ENCODE measurements around the gene METTL8.
"Not testable (repeated sequence)": the region's sequence is repeated elsewhere in the genome, so short reads cannot be mapped to it uniquely, and the experiment has no call there.

Gene METTL8

DNA sequence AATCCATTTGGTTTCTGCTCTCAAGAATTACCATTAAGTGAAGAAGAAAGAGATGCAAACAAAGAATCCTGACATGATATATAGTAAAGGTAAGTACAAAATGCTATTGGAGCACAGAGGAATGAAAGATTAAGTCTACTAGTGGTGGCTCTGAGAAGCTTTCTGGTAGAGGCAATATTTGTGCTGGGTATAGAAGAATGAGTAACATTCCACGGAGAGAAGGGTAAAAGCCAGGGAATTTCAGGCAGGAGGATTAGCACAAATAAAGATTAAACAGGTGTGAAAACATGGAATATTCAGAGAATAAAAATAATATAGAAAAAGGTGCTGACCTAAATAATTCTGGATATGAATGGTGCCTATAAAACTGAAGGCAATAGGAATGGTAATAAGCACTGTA is 31.8 kb downstream of the METTL8 start:
- no peak for DNase-seq (ENCODE audit: low spot score)

- no peak for DNase-seq (ENCODE audit: low spot score)
These were observed 33.4 kb downstream of the METTL8 start for GRCh38 chr2:171400395-171400794.

- DNase-seq (ENCODE audit: low spot score): no peak
These were observed 34.5 kb downstream of the METTL8 start for GRCh38 chr2:171399292-171399691.

GRCh38 chr2:171394164-171394740 is 39.5 kb downstream of the METTL8 start:
- no peak for DNase-seq (ENCODE audit: low spot score)

GRCh38 chr2:171393487-171393886 is 40.3 kb downstream of the METTL8 start:
- DNase-seq (ENCODE audit: low spot score): no peak

GRCh38 chr2:171391532-171391931 is 42.3 kb downstream of the METTL8 start:
- no peak for DNase-seq (ENCODE audit: low spot score)

DNA sequence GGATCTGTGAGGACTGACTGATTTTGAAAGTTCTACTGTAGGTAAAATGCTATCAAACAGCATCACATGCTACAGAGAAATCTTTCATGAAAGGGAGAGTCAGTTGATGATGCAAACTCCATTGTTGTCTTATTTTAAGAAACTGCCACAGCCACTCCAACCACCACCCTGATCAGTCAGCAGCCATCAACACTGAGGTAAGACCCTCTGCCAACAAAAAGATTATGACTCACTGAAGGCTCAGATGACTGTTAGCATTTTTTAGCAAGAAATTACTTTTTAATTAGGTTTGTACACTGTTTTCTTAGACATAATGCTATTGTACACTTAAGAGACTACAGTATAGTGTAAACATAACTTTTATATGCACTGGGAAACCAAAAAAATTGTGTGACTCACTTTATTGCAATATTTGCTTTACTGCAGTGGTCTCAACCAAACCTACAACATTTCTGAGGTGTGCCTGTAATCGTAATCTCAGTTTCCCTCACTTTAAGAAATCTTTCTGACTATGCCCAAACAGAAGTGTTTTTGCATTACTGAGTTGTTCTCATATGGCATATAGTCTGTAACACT is 42.8 kb downstream of the METTL8 start:
- no peak for DNase-seq (ENCODE audit: low spot score)

DNA sequence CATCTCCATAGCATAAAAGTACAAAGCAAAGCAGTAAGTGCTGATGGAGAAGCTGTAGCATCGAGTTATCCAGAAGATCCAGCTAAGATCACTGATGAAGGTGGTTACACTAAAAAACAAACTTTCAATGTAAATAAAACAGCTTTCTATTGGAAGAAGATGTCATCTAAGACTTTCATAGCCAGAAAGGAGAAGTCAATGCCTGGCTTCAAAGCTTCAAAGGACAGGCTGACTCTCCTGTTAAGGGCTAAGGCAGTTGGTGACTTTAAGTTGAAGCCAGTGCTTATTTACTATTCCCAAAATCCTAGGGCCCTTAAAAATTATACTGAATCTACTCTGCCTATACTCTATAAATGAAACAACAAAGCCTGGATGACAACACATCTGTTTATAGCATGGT is 44.0 kb downstream of the METTL8 start:
- no peak for DNase-seq (ENCODE audit: low spot score)

GRCh38 chr2:171389325-171389724 is 44.5 kb downstream of the METTL8 start:
- no peak for DNase-seq (ENCODE audit: low spot score)

DNA sequence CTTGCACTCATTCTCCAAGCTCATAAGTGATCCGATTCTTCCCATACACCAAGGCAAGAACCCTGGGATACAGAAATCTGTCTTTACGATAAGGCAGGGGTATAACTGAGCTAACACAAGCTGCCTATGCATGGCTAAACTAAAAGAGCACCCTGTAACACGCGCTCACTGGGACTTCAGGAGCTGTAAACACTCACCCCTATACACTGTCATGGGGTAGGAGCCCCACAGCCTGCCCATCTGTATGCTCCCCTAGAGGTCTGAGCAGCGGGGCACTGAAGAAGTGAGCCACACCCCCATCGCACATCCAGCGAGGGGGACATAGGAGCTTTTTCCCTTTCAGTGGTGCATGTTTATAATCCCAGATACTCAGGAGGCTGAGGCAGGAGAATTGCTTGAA is 46.7 kb downstream of the METTL8 start:
- no peak for DNase-seq (ENCODE audit: low spot score)

GRCh38 chr2:171386627-171387026 is 47.2 kb downstream of the METTL8 start:
- no peak for DNase-seq (ENCODE audit: low spot score)

GRCh38 chr2:171383134-171383533 is 50.7 kb downstream of the METTL8 start:
- no peak for DNase-seq (ENCODE audit: low spot score)

GRCh38 chr2:171382175-171382574 is 51.6 kb downstream of the METTL8 start:
- not testable (repeated sequence) for DNase-seq (ENCODE audit: low spot score)

DNA sequence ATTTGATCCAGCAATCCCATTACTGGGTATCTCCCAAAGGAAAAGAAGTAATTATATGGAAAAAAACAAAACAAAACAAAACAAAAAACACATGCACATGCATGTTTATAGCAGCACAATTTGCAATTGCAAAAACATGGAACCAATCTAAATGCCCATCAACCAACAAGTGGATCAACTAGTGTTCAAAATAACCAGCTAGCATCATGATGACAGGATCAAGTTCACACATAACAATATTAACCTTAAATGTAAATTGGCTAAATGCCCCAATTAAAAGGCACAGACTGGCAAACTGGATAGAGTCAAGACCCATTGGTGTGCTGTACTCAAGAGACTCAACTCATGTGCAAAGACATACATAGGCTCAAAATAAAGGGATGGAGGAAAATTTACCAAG is 55.9 kb downstream of the METTL8 start:
- not testable (repeated sequence) for DNase-seq (ENCODE audit: low spot score)

GRCh38 chr2:171367692-171368091 is 66.1 kb downstream of the METTL8 start:
- DNase-seq (ENCODE audit: low spot score): no peak

DNA sequence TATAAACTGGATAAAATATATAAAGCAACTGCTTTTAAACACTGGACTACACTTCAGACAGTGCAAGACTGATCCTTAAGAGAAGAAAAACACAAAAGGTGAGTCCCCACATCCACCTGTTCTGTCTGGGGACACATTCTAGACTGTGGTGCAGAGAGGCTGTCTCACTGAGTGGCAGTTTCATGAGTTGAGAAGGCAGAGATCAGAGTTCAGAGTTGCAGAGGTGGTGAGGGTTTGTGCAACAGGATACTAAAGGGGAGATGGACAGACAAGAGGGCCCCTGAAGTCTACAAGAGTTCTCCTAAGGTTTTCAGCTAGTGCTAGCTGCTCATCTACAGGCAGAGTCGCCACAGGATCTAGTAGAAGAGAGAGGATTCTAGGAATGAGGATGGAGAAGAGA is 68.0 kb downstream of the METTL8 start:
- DNase-seq (ENCODE audit: low spot score): no peak

DNA sequence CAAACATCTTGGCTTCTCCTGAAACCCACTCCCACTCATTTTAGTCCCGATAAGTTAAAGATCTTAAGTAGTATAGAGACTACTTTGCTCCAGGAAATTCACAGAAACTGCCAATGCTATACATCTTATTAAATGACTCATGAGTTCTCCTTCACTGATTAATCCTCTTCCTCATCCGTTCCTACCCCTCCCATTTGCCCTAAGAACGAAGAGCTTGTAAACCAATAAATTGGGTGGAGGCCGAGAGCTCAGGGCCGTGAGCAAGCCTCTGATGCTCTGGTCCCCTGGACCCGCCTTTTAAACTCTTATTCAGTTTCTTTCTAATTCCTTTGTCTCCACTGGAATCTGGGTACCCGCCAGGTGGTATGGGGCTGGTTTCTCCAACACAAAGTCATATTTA is 68.6 kb downstream of the METTL8 start:
- DNase-seq (ENCODE audit: low spot score): no peak

DNA sequence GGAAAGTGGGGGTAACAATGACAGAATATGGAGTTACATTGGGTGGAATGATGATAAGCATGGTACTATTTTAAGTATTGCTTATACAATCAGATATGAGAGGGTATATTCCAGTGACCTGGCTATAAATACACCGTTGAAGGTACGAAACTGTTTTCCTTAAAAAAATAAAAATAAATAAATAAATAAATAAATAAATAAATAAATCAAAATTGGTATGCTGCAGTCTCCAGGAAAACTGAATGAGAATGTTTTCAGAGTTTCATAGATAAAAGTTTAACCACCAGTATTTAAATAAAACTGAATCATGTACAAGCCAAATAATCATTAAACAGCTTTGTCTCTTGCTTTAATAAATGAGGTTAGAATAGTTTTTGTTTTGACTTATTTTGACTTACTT is 71.4 kb downstream of the METTL8 start:
- no peak for DNase-seq (ENCODE audit: low spot score)

GRCh38 chr2:171360905-171361304 is 72.9 kb downstream of the METTL8 start:
- no peak for DNase-seq (ENCODE audit: low spot score)

DNA sequence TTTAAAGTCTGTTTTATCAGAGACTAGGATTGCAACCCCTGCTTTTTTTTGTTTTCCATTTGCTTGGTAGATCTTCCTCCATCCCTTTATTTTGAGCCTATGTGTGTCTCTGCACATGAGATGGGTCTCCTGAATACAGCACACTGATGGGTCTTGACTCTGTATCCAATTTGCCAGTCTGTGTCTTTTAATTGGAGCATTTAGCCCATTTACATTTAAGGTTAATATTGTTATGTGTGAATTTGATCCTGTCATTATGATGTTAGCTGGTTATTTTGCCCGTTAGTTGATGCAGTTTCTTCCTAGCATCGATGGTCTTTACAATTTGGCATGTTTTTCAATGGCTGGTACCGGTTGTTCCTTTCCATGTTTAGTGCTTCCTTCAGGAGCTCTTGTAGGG is 80.0 kb downstream of the METTL8 start:
- not testable (repeated sequence) for DNase-seq (ENCODE audit: low spot score)

DNA sequence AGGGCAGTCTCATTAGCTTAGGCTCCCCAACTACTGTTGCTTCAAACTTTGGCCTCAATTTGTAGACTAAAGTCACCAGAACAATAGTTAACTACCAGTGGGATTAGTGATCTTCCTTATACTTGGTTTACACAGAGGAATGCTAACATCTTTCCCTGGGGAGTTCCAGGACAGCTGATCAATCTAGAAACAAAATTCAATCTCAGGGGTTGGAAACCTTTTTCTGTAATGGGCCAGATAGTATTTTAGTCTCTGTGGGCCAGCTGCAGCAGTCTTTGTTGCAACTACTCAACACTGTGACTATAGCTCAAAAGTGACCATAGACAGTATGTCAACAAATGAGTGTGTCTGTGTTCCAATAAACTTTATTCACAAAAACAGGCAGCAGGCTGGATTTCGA is 85.7 kb downstream of the METTL8 start:
- DNase-seq (ENCODE audit: low spot score): no peak

DNA sequence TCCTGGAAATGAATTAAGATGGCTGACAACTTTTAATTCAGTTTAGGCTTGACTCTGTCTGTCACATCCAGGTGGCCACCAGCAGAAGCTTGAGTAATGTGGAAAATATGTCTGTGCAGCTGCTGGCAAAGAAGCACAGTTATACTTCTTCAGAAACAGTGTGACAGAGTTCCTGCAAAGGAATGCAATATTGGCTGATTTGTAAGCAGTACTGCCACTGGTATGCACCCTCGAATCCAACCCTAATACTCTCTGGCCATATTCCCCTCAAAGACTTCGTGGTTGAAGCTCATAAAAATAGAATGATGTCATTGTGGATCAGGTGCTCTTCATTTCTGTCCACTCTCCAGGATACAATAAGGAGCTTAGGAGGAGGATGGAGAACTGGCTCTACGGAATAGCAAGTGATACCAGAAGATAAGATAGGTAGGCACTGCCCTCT is 86.2 kb downstream of the METTL8 start:
- peak; percentile 69 for DNase-seq (ENCODE audit: low spot score)

DNA sequence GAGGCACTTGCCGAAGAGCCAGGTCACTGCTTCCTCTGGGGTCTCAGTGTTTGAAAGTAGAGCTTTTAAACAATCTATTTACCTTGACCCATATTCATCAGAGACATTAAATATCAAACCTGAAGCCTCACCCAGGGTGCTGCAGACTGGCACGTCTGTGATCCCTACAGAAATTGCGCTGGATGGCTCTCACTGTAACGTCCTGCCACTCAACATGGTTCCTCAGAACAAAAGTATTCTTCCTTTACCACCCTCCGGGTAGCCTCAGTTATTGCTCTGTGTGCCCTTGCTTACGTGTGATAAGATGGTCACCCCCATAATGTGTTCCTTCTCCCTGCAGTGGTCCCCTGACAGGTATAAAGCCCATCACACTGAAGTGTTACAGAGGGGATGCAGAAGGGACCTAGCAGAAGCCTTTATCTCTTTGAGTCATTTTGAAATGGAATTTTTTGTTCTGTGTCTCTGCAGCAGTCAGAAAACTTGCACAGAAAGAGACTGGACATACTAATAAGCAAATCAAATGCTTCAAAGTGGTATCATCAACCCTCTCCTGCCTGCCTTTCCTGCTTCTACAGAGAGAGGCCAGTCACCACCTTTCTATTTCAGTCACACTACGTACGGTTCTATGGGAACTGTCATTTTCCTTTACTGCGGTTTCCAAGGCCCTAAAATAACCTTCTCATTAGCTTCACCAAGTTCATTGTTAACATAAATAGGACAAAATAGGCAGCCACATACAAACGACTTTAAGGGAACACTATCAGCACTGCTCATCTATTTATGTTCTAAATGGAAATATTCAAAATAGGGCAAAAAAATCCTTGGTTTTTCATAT is 86.8 kb downstream of the METTL8 start:
- no peak for DNase-seq (ENCODE audit: low spot score)

Measured in SW480 (cell line).